SK-N-SH (cell line): Measurements from ENCODE around the gene PCDHB16. TPM values are rescaled to one million over a fixed set of nuclear protein-coding genes. Genes with fewer than 3 reads are reported as not detected.
A peak's percentile ranks its signal among the peaks of the same experiment; 100 is the strongest.
"Not testable (repeated sequence)": the region's sequence is repeated elsewhere in the genome, so short reads cannot be mapped to it uniquely, and the experiment has no call there.

Experiments
- CTCF ChIA-PET: fragments of 300-600, 350-600 bp; formaldehyde crosslinking; extraction: SDS; loops from one replicate; lab custom pipeline; 2021; lab: Yijun Ruan, JAX
- POLR2A ChIA-PET: fragments of 350-600 bp; sonication (Branson Sonifier 250); formaldehyde crosslinking; extraction: SDS; loops from one replicate; lab custom pipeline; 2020; ENCODE audit warnings: antibody characterized with exemption, inconsistent platforms; lab: Yijun Ruan, JAX
- DNase-seq: peaks from one replicate; pipeline ENCODE4 v3.0.0; 2012
- H2AFZ ChIP-seq: fragments of 200-600 bp; sonication (generic); 2 replicates; pipeline ENCODE4 v1.8.1; 2016; ENCODE audit warnings: antibody characterized with exemption, mild to moderate bottlenecking, low read depth
- H3F3A ChIP-seq: fragments of 200-600 bp; sonication (generic); replicated peaks from 2 replicates; pipeline ENCODE3; 2016; ENCODE audit warnings: antibody characterized with exemption, mild to moderate bottlenecking; ENCODE audit not compliant: insufficient read depth
- H3K27ac ChIP-seq, 2 experiments: fragments of 200-500 bp in 1 of 2; fragments of 200-600 bp in 1 of 2; sonication (Bioruptor generic) in 1 of 2; sonication (generic), shearing (Covaris generic) in 1 of 2; 2 replicates each; pipeline versions ENCODE4 v1.5.1 to v1.6.1; 2014 to 2016; ENCODE audit warnings: low read depth in 2 of 2, inconsistent platforms in 1 of 2, low read length in 1 of 2, mild to moderate bottlenecking in 1 of 2, mixed read lengths in 1 of 2
- H3K27me3 ChIP-seq: fragments of 200-600 bp; sonication (generic), shearing (Covaris generic); 2 replicates; pipeline ENCODE4 v1.6.1; 2016; ENCODE audit warnings: mixed run types; ENCODE audit not compliant: insufficient read depth
- H3K36me3 ChIP-seq, 2 experiments: fragments of 200-500 bp in 1 of 2; fragments of 200-600 bp in 1 of 2; sonication (Bioruptor generic) in 1 of 2; sonication (generic) in 1 of 2; replicated peaks in 1 of 2; 2 replicates each; pipeline versions ENCODE3 to v1.5.1; 2014 to 2016; ENCODE audit warnings: low read length in 1 of 2, mild to moderate bottlenecking in 1 of 2; ENCODE audit not compliant: insufficient read depth in 2 of 2, control insufficient read depth in 1 of 2
- H3K4me1 ChIP-seq, 2 experiments: fragments of 200-500 bp in 1 of 2; fragments of 200-600 bp in 1 of 2; sonication (Bioruptor generic) in 1 of 2; sonication (generic), shearing (Covaris generic) in 1 of 2; 2 replicates each; pipeline versions ENCODE4 v1.5.1 to v1.6.1; 2014 to 2016; ENCODE audit warnings: low read depth in 1 of 2, low read length in 1 of 2, mixed run types in 1 of 2; ENCODE audit not compliant: insufficient read depth in 2 of 2, control insufficient read depth in 1 of 2
- H3K4me2 ChIP-seq: fragments of 200-600 bp; sonication (generic), shearing (Covaris generic); 2 replicates; pipeline ENCODE4 v1.6.1; 2017; ENCODE audit warnings: mixed run types
- H3K4me3 ChIP-seq, 2 experiments: fragments of 200-500 bp in 1 of 2; fragments of 200-600 bp in 1 of 2; sonication (Bioruptor generic) in 1 of 2; sonication (generic), shearing (Covaris generic) in 1 of 2; 2 replicates each; pipeline versions ENCODE4 v1.5.1 to v1.8.1; 2014 to 2016; ENCODE audit warnings: low read depth in 2 of 2, inconsistent platforms in 1 of 2, low read length in 1 of 2, mild to moderate bottlenecking in 1 of 2, mixed read lengths in 1 of 2, moderate library complexity in 1 of 2
- H3K79me2 ChIP-seq: fragments of 200-600 bp; sonication (generic); 2 replicates; pipeline ENCODE4 v1.8.1; 2017; ENCODE audit warnings: mild to moderate bottlenecking; ENCODE audit not compliant: insufficient read depth
- H3K9ac ChIP-seq: fragments of 200-600 bp; sonication (generic); 2 replicates; pipeline ENCODE4 v1.6.1; 2017; ENCODE audit warnings: mixed run types
- H3K9me2 ChIP-seq: fragments of 200-600 bp; sonication (generic); 2 replicates; pipeline ENCODE4 v1.6.1; 2017; ENCODE audit warnings: mixed run types
- H3K9me3 ChIP-seq: fragments of 200-600 bp; sonication (generic); 2 replicates; pipeline ENCODE4 v1.6.1; 2017; ENCODE audit warnings: mixed run types, mild to moderate bottlenecking, moderate library complexity
- H4K20me1 ChIP-seq: fragments of 200-600 bp; sonication (generic); 2 replicates; pipeline ENCODE4 v1.6.1; 2017; ENCODE audit warnings: mild to moderate bottlenecking, mixed run types; ENCODE audit not compliant: insufficient read depth
- CHD2 ChIP-seq: fragments of 150-350 bp; IDR thresholded peaks from 2 replicates; pipeline ENCODE4 v1.6.1; 2018; ENCODE audit warnings: low read length; ENCODE audit not compliant: partially characterized antibody
- ELF1 ChIP-seq: IDR thresholded peaks from 2 replicates; pipeline ENCODE4 v1.4.0; 2012
- EP300 ChIP-seq, 2 experiments: IDR thresholded peaks; 2 replicates each; pipeline versions ENCODE4 v1.4.0 to v1.6.1; 2012; ENCODE audit warnings: borderline replicate concordance in 1 of 2, low read depth in 1 of 2, low read length in 1 of 2
- FOSL2 ChIP-seq: IDR thresholded peaks from 2 replicates; pipeline ENCODE4 v1.4.0; 2012; ENCODE audit warnings: low read depth, mild to moderate bottlenecking, moderate library complexity, borderline replicate concordance
- FOXJ3 ChIP-seq: sonication (generic); formaldehyde crosslinking; IDR thresholded peaks from 2 replicates; pipeline ENCODE4 v1.5.1; 2020; ENCODE audit warnings: mild to moderate bottlenecking, missing genetic modification reagents
- FOXM1 ChIP-seq: IDR thresholded peaks from 2 replicates; pipeline ENCODE4 v1.4.0; 2012; ENCODE audit warnings: low read depth, mild to moderate bottlenecking
- GABPA ChIP-seq: IDR thresholded peaks from 2 replicates; pipeline ENCODE4 v1.4.0; 2012; ENCODE audit warnings: low read depth, mild to moderate bottlenecking
- JUND ChIP-seq: IDR thresholded peaks from 2 replicates; pipeline ENCODE4 v1.4.0; 2012
- MEF2A ChIP-seq: IDR thresholded peaks from 2 replicates; pipeline ENCODE4 v1.4.0; 2012; ENCODE audit warnings: low read depth, borderline replicate concordance
- MXI1 ChIP-seq: IDR thresholded peaks from 2 replicates; pipeline ENCODE4 v1.6.1; 2012; ENCODE audit warnings: mild to moderate bottlenecking, low read depth, low read length, improper control_type of control experiment
- NRF1 ChIP-seq: IDR thresholded peaks from 2 replicates; pipeline ENCODE4 v1.6.1; 2012; ENCODE audit warnings: low read depth, mild to moderate bottlenecking, low read length
- RAD21 ChIP-seq: IDR thresholded peaks from 2 replicates; pipeline ENCODE4 v1.6.1; 2012; ENCODE audit warnings: mild to moderate bottlenecking, low read length
- TCF12 ChIP-seq: IDR thresholded peaks from 2 replicates; pipeline ENCODE4 v1.4.0; 2012
- YY1 ChIP-seq: IDR thresholded peaks from 2 replicates; pipeline ENCODE4 v1.4.0; 2012; ENCODE audit warnings: low read depth, mild to moderate bottlenecking
- WGBS: methylation state at CpG from one replicate; pipeline ENCODE4 v1.1.6; 2017; ENCODE audit warnings: low lambda C conversion rate; 5-methylcytosine and 5-hydroxymethylcytosine counted together
- polyA plus RNA-seq, 3 experiments: library from polyadenylated mRNA; depleted of rRNA; stranded (reverse); fragments of >200 nt; gene quantifications; 2 replicates each; pipeline ENCODE4 v1.2.3, GENCODE V29; 2012
- TF ChIP-seq, protein P1 (sequence below): fragments of 150-350 bp; IDR thresholded peaks from 2 replicates; pipeline ENCODE4 v1.6.1; 2016; ENCODE audit warnings: mild to moderate bottlenecking, low read depth, low read length
- TF ChIP-seq, protein P2 (sequence below): IDR thresholded peaks from 2 replicates; pipeline ENCODE4; 2012
- TF ChIP-seq, protein P3 (sequence below): IDR thresholded peaks from 2 replicates; pipeline ENCODE4 v1.4.0; 2012; ENCODE audit warnings: low read depth
- TF ChIP-seq, protein P4 (sequence below): fragments of 200-600 bp; sonication (generic); IDR thresholded peaks from 2 replicates; pipeline ENCODE4 v1.6.1; 2017; ENCODE audit warnings: antibody characterized with exemption, mild to moderate bottlenecking, moderate library complexity

PCDHB16 gene
- polyA plus RNA-seq, 1 of the 3 experiments (the other 2 are of a cell fraction) = 2.7 TPM

DNA sequence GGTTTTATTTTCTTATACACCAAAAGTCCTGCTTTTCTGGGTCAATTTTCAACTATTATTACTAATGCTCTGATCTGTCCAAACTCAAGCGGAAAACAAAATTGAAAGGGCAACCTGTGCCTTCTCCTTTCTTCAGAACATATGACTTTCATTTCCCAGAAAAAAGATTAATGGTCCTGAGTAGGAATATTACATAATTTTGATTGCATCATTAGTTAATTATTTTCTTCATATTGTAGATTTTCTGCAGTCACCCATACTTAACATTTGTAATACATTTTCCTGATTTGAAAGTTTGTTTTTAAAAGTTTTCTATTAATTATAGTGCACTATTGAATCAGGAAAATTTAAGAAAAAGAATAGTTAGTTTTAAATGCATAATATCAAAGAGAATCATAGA, 6.3 kb upstream of the PCDHB16 start:
- H3K27me3 ChIP-seq = no peaks in the 10 kb centered on the region
- WGBS = 52% methylated on average over 1 of the region's 1 CpG
- no peaks in the 10 kb centered on the region for H3K79me2 ChIP-seq
- H4K20me1 ChIP-seq = no peaks in the 10 kb centered on the region
- no peak overlapping the region for H3K4me2 ChIP-seq
- DNase-seq = no peak
- no peak overlapping the region for H3K4me3 ChIP-seq
- H3K27ac ChIP-seq = no peak overlapping the region
- H3F3A ChIP-seq = no peaks in the 10 kb centered on the region
- CTCF ChIA-PET = interaction anchor here (0.6 to 1.0 kb wide), 2 partner anchors 30 to 33 kb away, joined by 3 to 4 read pairs; no protein-coding TSS in a partner anchor
- no peak overlapping the region for H2AFZ ChIP-seq
- TF ChIP-seq YY1 = no peak
- no peak for TF ChIP-seq RAD21
- no peak for TF ChIP-seq NRF1
- TF ChIP-seq CHD2 = no peak
- TF ChIP-seq FOSL2 = no peak
- TF ChIP-seq, protein P1, sequence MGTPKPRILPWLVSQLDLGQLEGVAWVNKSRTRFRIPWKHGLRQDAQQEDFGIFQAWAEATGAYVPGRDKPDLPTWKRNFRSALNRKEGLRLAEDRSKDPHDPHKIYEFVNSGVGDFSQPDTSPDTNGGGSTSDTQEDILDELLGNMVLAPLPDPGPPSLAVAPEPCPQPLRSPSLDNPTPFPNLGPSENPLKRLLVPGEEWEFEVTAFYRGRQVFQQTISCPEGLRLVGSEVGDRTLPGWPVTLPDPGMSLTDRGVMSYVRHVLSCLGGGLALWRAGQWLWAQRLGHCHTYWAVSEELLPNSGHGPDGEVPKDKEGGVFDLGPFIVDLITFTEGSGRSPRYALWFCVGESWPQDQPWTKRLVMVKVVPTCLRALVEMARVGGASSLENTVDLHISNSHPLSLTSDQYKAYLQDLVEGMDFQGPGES = no peak
- TF ChIP-seq, protein P2, sequence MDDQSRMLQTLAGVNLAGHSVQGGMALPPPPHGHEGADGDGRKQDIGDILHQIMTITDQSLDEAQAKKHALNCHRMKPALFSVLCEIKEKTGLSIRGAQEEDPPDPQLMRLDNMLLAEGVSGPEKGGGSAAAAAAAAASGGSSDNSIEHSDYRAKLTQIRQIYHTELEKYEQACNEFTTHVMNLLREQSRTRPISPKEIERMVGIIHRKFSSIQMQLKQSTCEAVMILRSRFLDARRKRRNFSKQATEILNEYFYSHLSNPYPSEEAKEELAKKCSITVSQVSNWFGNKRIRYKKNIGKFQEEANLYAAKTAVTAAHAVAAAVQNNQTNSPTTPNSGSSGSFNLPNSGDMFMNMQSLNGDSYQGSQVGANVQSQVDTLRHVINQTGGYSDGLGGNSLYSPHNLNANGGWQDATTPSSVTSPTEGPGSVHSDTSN = no peak
- TF ChIP-seq, protein P3, sequence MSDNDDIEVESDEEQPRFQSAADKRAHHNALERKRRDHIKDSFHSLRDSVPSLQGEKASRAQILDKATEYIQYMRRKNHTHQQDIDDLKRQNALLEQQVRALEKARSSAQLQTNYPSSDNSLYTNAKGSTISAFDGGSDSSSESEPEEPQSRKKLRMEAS = no peak
- TF ChIP-seq FOXJ3 (CRISPR knock-in tag) = no peak
- TF ChIP-seq JUND = no peak
- TF ChIP-seq MEF2A = no peak
- no peak for TF ChIP-seq FOXM1
- TF ChIP-seq EP300 (IDR thresholded peaks at IDR 0.05; ENCODE audit: borderline replicate concordance in 1 of 2, low read depth in 1 of 2, low read length in 1 of 2) = no peak
- TF ChIP-seq TCF12 = no peak
- TF ChIP-seq GABPA = no peak
- no peak for TF ChIP-seq MXI1
- no peak for TF ChIP-seq ELF1
- H3K9me3 ChIP-seq = no peaks in the 10 kb centered on the region; the same call in 1 of the 2 replicates
- no peaks in the 10 kb centered on the region for H3K9me2 ChIP-seq
- POLR2A ChIA-PET = no interaction called here
- H3K9ac ChIP-seq = no peak overlapping the region
- H3K36me3 ChIP-seq = no peaks in the 10 kb centered on the region
- no peaks in the 10 kb centered on the region; a peak in 1 of 4 replicates for H3K4me1 ChIP-seq

- H3K9me2 ChIP-seq, H3K4me1 ChIP-seq, H4K20me1 ChIP-seq, H3K27ac ChIP-seq, H3K36me3 ChIP-seq, H3K79me2 ChIP-seq, H3K27me3 ChIP-seq, H3K9ac ChIP-seq, POLR2A ChIA-PET, H3K9me3 ChIP-seq, H2AFZ ChIP-seq, H3F3A ChIP-seq: not testable (repeated sequence)
- H3K4me3 ChIP-seq = peak within 1 kb of the TSS; percentile 24 to 40; a peak in 3 of 4 replicates
- CTCF ChIA-PET = interaction anchor here (0.7 to 1.8 kb wide), 16 partner anchors 9 to 410 kb away, joined by 3 to 11 read pairs (median 4); partner anchors contain the start of genes PCDHAC1, PCDHB14, PCDHB5 and PCDHB6
- peak; percentile 69 for DNase-seq
- H3K4me2 ChIP-seq = peak within 1 kb of the TSS; percentile 42; the same call in 1 of the 2 replicates
- TF ChIP-seq, protein P4, sequence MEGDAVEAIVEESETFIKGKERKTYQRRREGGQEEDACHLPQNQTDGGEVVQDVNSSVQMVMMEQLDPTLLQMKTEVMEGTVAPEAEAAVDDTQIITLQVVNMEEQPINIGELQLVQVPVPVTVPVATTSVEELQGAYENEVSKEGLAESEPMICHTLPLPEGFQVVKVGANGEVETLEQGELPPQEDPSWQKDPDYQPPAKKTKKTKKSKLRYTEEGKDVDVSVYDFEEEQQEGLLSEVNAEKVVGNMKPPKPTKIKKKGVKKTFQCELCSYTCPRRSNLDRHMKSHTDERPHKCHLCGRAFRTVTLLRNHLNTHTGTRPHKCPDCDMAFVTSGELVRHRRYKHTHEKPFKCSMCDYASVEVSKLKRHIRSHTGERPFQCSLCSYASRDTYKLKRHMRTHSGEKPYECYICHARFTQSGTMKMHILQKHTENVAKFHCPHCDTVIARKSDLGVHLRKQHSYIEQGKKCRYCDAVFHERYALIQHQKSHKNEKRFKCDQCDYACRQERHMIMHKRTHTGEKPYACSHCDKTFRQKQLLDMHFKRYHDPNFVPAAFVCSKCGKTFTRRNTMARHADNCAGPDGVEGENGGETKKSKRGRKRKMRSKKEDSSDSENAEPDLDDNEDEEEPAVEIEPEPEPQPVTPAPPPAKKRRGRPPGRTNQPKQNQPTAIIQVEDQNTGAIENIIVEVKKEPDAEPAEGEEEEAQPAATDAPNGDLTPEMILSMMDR = peak; percentile 51
- 28% methylated on average over 14 of the region's 18 CpGs for WGBS
These were observed 4.5 kb upstream of the PCDHB16 start, which contains the start of gene PCDHB8 for GRCh38 chr5:141177577-141178191. TSS of gene PCDHB8 (plus strand) at chr5:141177790. CDS start at chr5:141178035, 245 bp downstream.

DNA sequence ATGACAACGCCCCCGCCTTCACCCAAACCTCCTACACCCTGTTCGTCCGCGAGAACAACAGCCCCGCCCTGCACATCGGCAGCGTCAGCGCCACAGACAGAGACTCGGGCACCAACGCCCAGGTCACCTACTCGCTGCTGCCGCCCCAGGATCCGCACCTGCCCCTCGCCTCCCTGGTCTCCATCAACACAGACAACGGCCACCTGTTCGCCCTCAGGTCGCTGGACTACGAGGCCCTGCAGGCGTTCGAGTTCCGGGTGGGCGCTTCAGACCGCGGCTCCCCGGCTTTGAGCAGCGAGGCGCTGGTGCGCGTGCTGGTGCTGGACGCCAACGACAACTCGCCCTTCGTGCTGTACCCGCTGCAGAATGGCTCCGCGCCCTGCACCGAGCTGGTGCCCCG, 2.8 kb upstream of the PCDHB16 start:
- not testable (repeated sequence) for DNase-seq, H4K20me1 ChIP-seq
- 62% methylated on average over 33 of the region's 39 CpGs for WGBS

More for the DNA sequence above, 2.8 kb upstream of the PCDHB16 start:
- H3F3A ChIP-seq, H3K36me3 ChIP-seq, CTCF ChIA-PET, H3K4me3 ChIP-seq, POLR2A ChIA-PET, H2AFZ ChIP-seq, H3K4me2 ChIP-seq, H3K9me2 ChIP-seq, H3K27me3 ChIP-seq, H3K9ac ChIP-seq, H3K79me2 ChIP-seq, H3K4me1 ChIP-seq, H3K9me3 ChIP-seq, H3K27ac ChIP-seq: not testable (repeated sequence)
